Measurements from ENCODE around the gene GPR135. TPM values are rescaled to one million over a fixed set of nuclear protein-coding genes. Genes with fewer than 3 reads are reported as not detected.

The GPR135 gene
- total and polyA plus RNA-seq, 2 of the 13 experiments (the other 11 are each of a cell fraction or from before 2014, with no cell fraction given) = 0.46 to 1.3 TPM

GRCh38 chr14:59483819-59484638 is 18.8 kb upstream of the GPR135 start, which contains the start of the genes JKAMP and L3HYPDH (continued):
- peak; percentile 94 for TF ChIP-seq KIAA2018 (CRISPR knock-in tag; IDR thresholded peaks at IDR 0.05; ENCODE audit: borderline replicate concordance)
- TF ChIP-seq ZNF746 (CRISPR knock-in tag; IDR thresholded peaks at IDR 0.05) = peak; percentile 75
- peak; percentile 65; the same call in 1 of the 2 replicates for TF ChIP-seq ZNF768 (CRISPR knock-in tag; IDR thresholded peaks at IDR 0.05)
- TF ChIP-seq CENPT (CRISPR knock-in tag; IDR thresholded peaks at IDR 0.05; ENCODE audit: low read depth) = peak; percentile 91
- peak; percentile 96 for TF ChIP-seq ZNF407 (CRISPR knock-in tag; IDR thresholded peaks at IDR 0.05; ENCODE audit: not compliant biosample characterization)
- 0 out of 2 replicates have a peak, but pooled peaks have one; percentile 21 for TF ChIP-seq ZNF7 (CRISPR knock-in tag; IDR thresholded peaks at IDR 0.05)

Measured in HepG2 (cell line).